Measurements from ENCODE around the gene LGALS16. TPM values are rescaled to one million over a fixed set of nuclear protein-coding genes. Genes with fewer than 3 reads are reported as not detected.

Gene LGALS16
- total and polyA plus RNA-seq, 8 donors, result not detected

DNA sequence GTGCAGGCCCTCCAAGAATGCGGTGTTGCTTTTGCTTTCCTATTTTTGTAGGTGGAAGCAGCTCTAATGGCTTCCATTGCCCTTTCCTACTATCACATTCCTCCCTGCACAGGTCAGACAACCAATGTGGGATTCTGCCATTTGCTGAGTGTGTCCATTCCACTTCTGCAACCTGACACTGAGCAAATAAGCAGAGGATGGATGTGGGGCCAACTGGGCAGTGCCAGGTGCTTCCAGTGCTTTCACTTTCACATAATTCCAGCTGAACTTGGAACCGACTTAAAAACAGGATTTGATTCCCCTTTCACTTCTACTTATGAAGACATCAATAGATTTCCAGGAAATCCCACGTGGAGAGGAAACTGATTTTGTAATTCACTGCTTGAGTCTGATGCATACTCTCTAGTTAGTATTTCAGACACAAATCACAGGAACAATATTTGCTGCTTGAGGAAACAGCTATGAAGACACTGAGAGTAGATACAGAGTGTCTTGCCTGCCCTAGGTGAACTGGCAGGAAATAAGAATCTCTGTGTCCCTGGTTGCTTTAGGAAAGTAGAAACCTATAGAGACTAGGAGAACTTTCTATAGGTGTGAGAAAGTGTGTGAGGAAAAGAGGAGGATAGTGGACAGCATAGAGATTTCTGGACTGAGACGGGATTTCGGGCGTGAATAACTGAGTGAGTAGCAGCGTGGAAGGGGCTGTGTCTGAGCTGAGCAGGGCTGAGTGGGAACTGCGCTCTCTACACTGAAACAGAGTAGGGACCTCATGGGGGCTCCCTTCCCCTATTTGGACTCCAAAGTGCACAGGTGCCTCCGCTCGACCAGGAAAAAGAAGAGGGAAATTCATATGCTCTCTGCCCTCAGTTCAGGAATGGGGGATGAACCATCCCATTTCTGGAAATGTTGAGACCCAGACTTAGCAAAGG lies 22.5 kb downstream of the LGALS16 start:
- H3K36me3 ChIP-seq, result no peaks in the 10 kb centered on the region
- no peaks in the 10 kb centered on the region for H3K27me3 ChIP-seq
- WGBS, 5 donors, result 67 to 71% (median 68%) methylated on average over 10 of the region's 10 CpGs
- H3K4me3 ChIP-seq, result peak overlapping the region in 1 of 4 donors; percentile 3
- TF ChIP-seq POLR2AphosphoS5 (IDR thresholded peaks at IDR 0.05) (peak in 1 of 3 donors; percentile 48), POLR2A (IDR thresholded peaks at IDR 0.05) (no peak), EP300 (IDR thresholded peaks at IDR 0.05) (no peak)
- TF ChIP-seq, protein P1, sequence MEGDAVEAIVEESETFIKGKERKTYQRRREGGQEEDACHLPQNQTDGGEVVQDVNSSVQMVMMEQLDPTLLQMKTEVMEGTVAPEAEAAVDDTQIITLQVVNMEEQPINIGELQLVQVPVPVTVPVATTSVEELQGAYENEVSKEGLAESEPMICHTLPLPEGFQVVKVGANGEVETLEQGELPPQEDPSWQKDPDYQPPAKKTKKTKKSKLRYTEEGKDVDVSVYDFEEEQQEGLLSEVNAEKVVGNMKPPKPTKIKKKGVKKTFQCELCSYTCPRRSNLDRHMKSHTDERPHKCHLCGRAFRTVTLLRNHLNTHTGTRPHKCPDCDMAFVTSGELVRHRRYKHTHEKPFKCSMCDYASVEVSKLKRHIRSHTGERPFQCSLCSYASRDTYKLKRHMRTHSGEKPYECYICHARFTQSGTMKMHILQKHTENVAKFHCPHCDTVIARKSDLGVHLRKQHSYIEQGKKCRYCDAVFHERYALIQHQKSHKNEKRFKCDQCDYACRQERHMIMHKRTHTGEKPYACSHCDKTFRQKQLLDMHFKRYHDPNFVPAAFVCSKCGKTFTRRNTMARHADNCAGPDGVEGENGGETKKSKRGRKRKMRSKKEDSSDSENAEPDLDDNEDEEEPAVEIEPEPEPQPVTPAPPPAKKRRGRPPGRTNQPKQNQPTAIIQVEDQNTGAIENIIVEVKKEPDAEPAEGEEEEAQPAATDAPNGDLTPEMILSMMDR (IDR thresholded peaks at IDR 0.05), result no peak
- H3K4me1 ChIP-seq, result peaks cover 0 to 20% (median 18%) of the 10 kb centered on the region in 4 donors
- intact Hi-C loops (cut with DNase I; ENCODE audit: low total_unique reads), result no loop called here
- peak; percentile 62 to 73 for DNase-seq
- H3K27ac ChIP-seq, result peak overlapping the region in 2 of 5 donors; percentile 59 to 82
- H3K9me3 ChIP-seq, result no peaks in the 10 kb centered on the region

DNA sequence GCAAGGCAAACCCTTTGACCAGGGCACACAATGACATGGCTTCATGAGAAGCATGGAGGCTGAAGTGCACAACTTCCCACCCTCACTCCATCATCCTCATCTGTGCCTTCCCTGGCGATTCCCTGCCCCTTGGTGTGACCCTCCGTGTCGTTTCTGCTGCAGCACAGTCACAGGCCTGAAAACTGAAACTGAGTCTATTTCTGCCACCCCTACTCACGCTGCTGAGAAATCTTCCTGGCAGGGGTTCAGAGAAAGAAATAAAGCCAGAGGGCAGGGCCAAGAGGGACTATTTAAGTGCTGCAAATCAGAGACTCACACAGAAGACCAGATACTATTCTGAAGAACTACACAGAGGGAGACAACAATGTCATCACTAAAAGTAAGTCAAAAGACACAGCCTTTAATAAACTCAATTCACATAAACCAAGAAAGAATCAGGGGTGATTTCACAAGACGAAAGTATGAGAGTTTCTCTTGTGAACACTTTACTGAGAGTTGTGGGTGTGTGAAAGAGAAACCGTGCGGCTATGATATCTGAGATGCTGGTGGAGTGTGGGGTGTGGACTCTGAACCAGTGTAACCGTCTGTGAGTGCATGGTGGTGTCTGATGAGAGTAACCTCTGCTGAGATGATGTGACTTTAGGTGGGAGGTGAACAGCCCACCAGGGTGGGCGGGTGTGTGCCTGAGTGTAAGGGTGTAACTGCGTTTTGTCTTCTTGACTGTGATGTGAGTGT lies 23.5 kb downstream of the LGALS16 start:
- no peaks in the 10 kb centered on the region for H3K27me3 ChIP-seq
- TF ChIP-seq EP300 (IDR thresholded peaks at IDR 0.05) (no peak), POLR2AphosphoS5 (IDR thresholded peaks at IDR 0.05) (no peak), POLR2A (IDR thresholded peaks at IDR 0.05) (no peak)
- TF ChIP-seq, protein P1 (IDR thresholded peaks at IDR 0.05), result no peak
- H3K27ac ChIP-seq, result peak overlapping the region in 2 of 5 donors; percentile 35 to 82
- H3K9me3 ChIP-seq, result no peaks in the 10 kb centered on the region
- no peaks in the 10 kb centered on the region for H3K36me3 ChIP-seq
- peak overlapping the region in 1 of 4 donors; percentile 6 for H3K4me3 ChIP-seq
- intact Hi-C loops (cut with DNase I; ENCODE audit: low total_unique reads), result no loop called here
- 35 to 44% (median 37%) methylated on average over 10 of the region's 10 CpGs for WGBS, 5 donors
- peaks cover 0 to 20% (median 18%) of the 10 kb centered on the region in 4 donors for H3K4me1 ChIP-seq
- DNase-seq, result peak in 1 of 2 donors; percentile 5

DNA sequence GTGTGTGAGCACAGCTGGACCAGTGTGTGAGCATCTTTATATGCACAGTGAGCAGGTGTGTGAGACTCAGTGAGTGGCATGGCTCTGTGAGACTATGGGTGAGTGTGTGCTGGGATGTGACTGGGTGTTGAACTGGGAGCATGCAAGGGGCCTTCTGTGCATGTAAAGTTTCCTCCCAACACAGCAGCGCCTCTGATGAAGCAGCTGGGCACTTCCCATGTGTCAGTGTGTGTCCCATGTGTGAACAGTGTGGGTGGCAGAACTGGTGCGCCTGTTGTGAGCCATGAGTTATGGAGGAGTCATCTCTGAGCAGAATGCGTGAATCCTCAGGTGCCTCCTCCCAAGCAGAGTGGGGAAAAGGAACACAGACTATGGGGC lies 24.1 kb downstream of the LGALS16 start:
- Histone ChIP-seq H3K4me3 (peak overlapping the region in 1 of 4 donors; percentile 6), H3K27ac (no peak overlapping the region), H3K9me3 (no peaks in the 10 kb centered on the region), H3K4me1 (peaks cover 0 to 20% (median 18%) of the 10 kb centered on the region in 4 donors), H3K27me3 (no peaks in the 10 kb centered on the region), H3K36me3 (no peaks in the 10 kb centered on the region)
- TF ChIP-seq EP300 (IDR thresholded peaks at IDR 0.05), result no peak
- TF ChIP-seq, protein P1 (IDR thresholded peaks at IDR 0.05), result no peak
- TF ChIP-seq POLR2AphosphoS5 (IDR thresholded peaks at IDR 0.05), result no peak
- TF ChIP-seq POLR2A (IDR thresholded peaks at IDR 0.05), result no peak
- no peak for DNase-seq
- intact Hi-C loops (cut with DNase I; ENCODE audit: low total_unique reads), result no loop called here
- 82 to 96% (median 87%) methylated on average over 3 of the region's 3 CpGs; no CpG with 5 or more reads in 1 of the 5 donors for WGBS, 5 donors

DNA sequence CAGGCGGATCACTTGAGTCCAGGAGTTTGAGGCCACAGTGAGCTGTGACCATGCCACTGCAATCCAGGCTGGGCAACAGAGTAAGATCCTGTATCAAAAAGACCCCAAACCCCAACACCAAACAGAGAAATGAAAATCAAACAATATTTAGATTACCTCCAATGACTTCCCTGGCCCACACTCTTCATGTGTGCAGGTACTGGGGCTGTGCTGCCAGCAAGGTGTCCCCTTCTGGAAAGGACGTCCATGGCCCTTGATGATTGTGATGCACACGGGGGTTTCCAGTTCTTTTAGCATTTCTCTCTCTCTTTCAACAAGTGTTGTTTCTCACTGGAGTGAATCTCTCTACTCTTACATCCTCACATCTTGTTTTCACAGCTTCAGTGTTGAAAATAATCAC lies 24.9 kb downstream of the LGALS16 start:
- no peaks in the 10 kb centered on the region for H3K9me3 ChIP-seq
- no peaks in the 10 kb centered on the region for H3K27me3 ChIP-seq
- H3K27ac ChIP-seq, result no peak overlapping the region
- intact Hi-C loops (cut with DNase I; ENCODE audit: low total_unique reads), result no loop called here
- TF ChIP-seq EP300 (IDR thresholded peaks at IDR 0.05) (no peak), POLR2AphosphoS5 (IDR thresholded peaks at IDR 0.05) (no peak), POLR2A (IDR thresholded peaks at IDR 0.05) (no peak)
- TF ChIP-seq, protein P1 (IDR thresholded peaks at IDR 0.05), result no peak
- WGBS, 5 donors, result 72 to 92% (median 89%) methylated on average over 3 of the region's 3 CpGs
- no peak overlapping the region for H3K4me3 ChIP-seq
- no peaks in the 10 kb centered on the region for H3K36me3 ChIP-seq
- no peak for DNase-seq
- H3K4me1 ChIP-seq, result peaks cover 0 to 20% (median 18%) of the 10 kb centered on the region in 4 donors
